Heart right ventricle (tissue), 16 donors: Measurements from ENCODE around the gene ZNF710. TPM values are rescaled to one million over a fixed set of nuclear protein-coding genes. Genes with fewer than 3 reads are reported as not detected.

Experiments used
- ATAC-seq, 8 donors: fragments of 200-7000 bp; cut with Tn5 transposase; one replicate each; pipeline ENCODE4 v1.9.1; 2020; ENCODE audit warnings: mild to moderate bottlenecking in 8 of 8, moderate library complexity in 8 of 8, moderate number of reproducible peaks in 1 of 8
- DNase-seq, 2 donors: peaks; one replicate each; pipeline ENCODE4 v3.0.0-alpha.2; 2020
- H3K27ac ChIP-seq, 10 donors: fragments of 200-600 bp; sonication (generic) in 2 of 10; one replicate each; pipeline versions ENCODE4 v1.5.0 to v1.8.0; 2020 to 2022; ENCODE audit warnings: mild to moderate bottlenecking in 3 of 10
- H3K27me3 ChIP-seq, 7 donors: fragments of 200-600 bp; one replicate each; pipeline ENCODE4 v1.8.0; 2021 to 2022; ENCODE audit warnings: mild to moderate bottlenecking in 2 of 7
- H3K36me3 ChIP-seq, 9 donors: fragments of 200-600 bp; sonication (generic) in 1 of 9; one replicate each; pipeline versions ENCODE4 v1.5.0 to v1.8.0; 2020 to 2022; ENCODE audit warnings: mild to moderate bottlenecking in 2 of 9
- H3K4me1 ChIP-seq, 9 donors: fragments of 200-600 bp; sonication (generic) in 1 of 9; one replicate each; pipeline versions ENCODE4 v1.5.0 to v1.8.0; 2020 to 2022; ENCODE audit warnings: mild to moderate bottlenecking in 4 of 9
- H3K4me3 ChIP-seq, 10 donors: fragments of 200-600 bp; sonication (generic) in 2 of 10; one replicate each; pipeline versions ENCODE4 v1.5.0 to v1.8.0; 2020 to 2022; ENCODE audit warnings: mild to moderate bottlenecking in 7 of 10, moderate library complexity in 2 of 10
- H3K9me3 ChIP-seq, 11 donors: fragments of 200-600 bp in 10 of 11; sonication (generic) in 2 of 11; one replicate each; pipeline versions ENCODE4 v1.5.0 to v1.8.0; 2013 to 2022; ENCODE audit warnings: mild to moderate bottlenecking in 2 of 11, control low read depth in 1 of 11, moderate library complexity in 1 of 11
- WGBS, 2 donors: extraction: QIAGEN DNeasy Blood & Tissue Kit; methylation state at CpG; one replicate each; pipeline ENCODE4 v1.1.7; 2013; ENCODE audit warnings: inconsistent platforms in 1 of 2; 5-methylcytosine and 5-hydroxymethylcytosine counted together
- intact Hi-C, 10 donors: fragments of 100-400 bp; cut with DNase I; formaldehyde crosslinking; loops; one replicate each; pipeline versions ENCODE4 v1.11.1 to v1.14.2; 2022
- polyA plus RNA-seq, 2 donors: library from polyadenylated mRNA; stranded (reverse); fragments of 200-250 nt; gene quantifications; one replicate each; pipeline ENCODE4 v1.2.3, GENCODE V29; 2013
- total RNA-seq, 10 donors: library from RNA; stranded (reverse); fragmentation: NEBNext Ultra II Directional in 3 of 10; extraction: Animal tissue kit (Norgen Biotek cat#: 25700) in 3 of 10; gene quantifications; one replicate each; pipeline versions ENCODE4 v1.2.1 to v1.2.4, GENCODE V29; 2021 to 2023
- TF ChIP-seq, protein P1 (sequence below), 9 donors: fragments of 200-600 bp; sonication (generic) in 2 of 9; IDR thresholded peaks; one replicate each; pipeline versions ENCODE4 v1.5.0 to v1.8.0; 2021 to 2022; ENCODE audit warnings: antibody characterized with exemption in 9 of 9, mild to moderate bottlenecking in 5 of 9, moderate library complexity in 1 of 9
- donor health status: Arrhythmogenic right ventricular cardiomyopathy.
- donor health status: ischemic (EF 13 %, LVEDD 7.1; RV severe dilation, severe dysfunction).
- donor health status: healthy with polysubstance abuse.
- donor health status: DM: no; HTN: yes; CAD: no.
- donor health status: DM: no; HTN: no; CAD: no.
- donor health status: ischemic (EF 25% LVEDD 6.9; RV normal size, moderate dysfunction).
- donor health status: ischemic (EF 25% LVEDD 5.7; RV mildly dilated, moderate dysfunction).
- donor health status: healthy.
- donor health status: DM: yes; HTN: yes; CAD: no.
- donor health status: Ischemic cardiomyopathy.
- donor health status: ischemic (EF 35%, LVEDD 5.7; RV mildly dilated, moderate dysfunction).
- donor health status: nonischemic (EF 11% LVEDD 7.7; RV severe dilation, severe dysfunction).
- donor health status: DM: yes; HTN: yes; CAD: no.
- donor health status: PGD.
- donor health status: ischemic (EF 29% LVEDD 5.4; RV normal size, mild dysfunction).
- donor health status: nonischemic (EF 23%, LVEDD 6.1; RV moderate dilation, normal function).

Gene ZNF710
- total and polyA plus RNA-seq, 12 donors, result 2.8 to 19.8 (median 3.9) TPM

GRCh38 chr15:90024406-90024805 is 23.3 kb downstream of the ZNF710 start:
- H3K36me3 ChIP-seq, result no peaks in the 10 kb centered on the region
- H3K9me3 ChIP-seq, result peaks cover 0 to 8% (median 0%) of the 10 kb centered on the region in 11 donors
- ATAC-seq, result no peak
- no peak overlapping the region for H3K4me3 ChIP-seq
- TF ChIP-seq, protein P1, sequence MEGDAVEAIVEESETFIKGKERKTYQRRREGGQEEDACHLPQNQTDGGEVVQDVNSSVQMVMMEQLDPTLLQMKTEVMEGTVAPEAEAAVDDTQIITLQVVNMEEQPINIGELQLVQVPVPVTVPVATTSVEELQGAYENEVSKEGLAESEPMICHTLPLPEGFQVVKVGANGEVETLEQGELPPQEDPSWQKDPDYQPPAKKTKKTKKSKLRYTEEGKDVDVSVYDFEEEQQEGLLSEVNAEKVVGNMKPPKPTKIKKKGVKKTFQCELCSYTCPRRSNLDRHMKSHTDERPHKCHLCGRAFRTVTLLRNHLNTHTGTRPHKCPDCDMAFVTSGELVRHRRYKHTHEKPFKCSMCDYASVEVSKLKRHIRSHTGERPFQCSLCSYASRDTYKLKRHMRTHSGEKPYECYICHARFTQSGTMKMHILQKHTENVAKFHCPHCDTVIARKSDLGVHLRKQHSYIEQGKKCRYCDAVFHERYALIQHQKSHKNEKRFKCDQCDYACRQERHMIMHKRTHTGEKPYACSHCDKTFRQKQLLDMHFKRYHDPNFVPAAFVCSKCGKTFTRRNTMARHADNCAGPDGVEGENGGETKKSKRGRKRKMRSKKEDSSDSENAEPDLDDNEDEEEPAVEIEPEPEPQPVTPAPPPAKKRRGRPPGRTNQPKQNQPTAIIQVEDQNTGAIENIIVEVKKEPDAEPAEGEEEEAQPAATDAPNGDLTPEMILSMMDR (IDR thresholded peaks at IDR 0.05), result no peak
- H3K27me3 ChIP-seq, result no peaks in the 10 kb centered on the region
- DNase-seq, result no peak
- WGBS, 2 donors, result 94 to 100% methylated on average over 4 of the region's 4 CpGs
- H3K4me1 ChIP-seq, result peaks cover 0 to 42% (median 16%) of the 10 kb centered on the region in 9 donors
- H3K27ac ChIP-seq, result no peak overlapping the region
- intact Hi-C loops, result no loop called here

GRCh38 chr15:90025489-90026033 is 24.4 kb downstream of the ZNF710 start:
- H3K36me3 ChIP-seq, result no peaks in the 10 kb centered on the region
- intact Hi-C loops, result no loop called here
- TF ChIP-seq, protein P1 (IDR thresholded peaks at IDR 0.05), result no peak
- H3K27ac ChIP-seq, result no peak overlapping the region
- ATAC-seq (no peak), DNase-seq (no peak)
- H3K4me3 ChIP-seq, result no peak overlapping the region
- peaks cover 0 to 41% (median 11%) of the 10 kb centered on the region in 9 donors for H3K4me1 ChIP-seq
- no peaks in the 10 kb centered on the region for H3K27me3 ChIP-seq
- H3K9me3 ChIP-seq, result peaks cover 0 to 8% (median 0%) of the 10 kb centered on the region in 11 donors
- WGBS, 2 donors, result 93 to 96% methylated on average over 2 of the region's 2 CpGs

- TF ChIP-seq, protein P1 (IDR thresholded peaks at IDR 0.05), result no peak
- H3K4me3 ChIP-seq, result no peak overlapping the region
- no peaks in the 10 kb centered on the region for H3K27me3 ChIP-seq
- peaks cover 0 to 60% (median 23%) of the 10 kb centered on the region in 9 donors for H3K4me1 ChIP-seq
- ATAC-seq (no peak), DNase-seq (no peak)
- H3K27ac ChIP-seq, result no peak overlapping the region
- no peaks in the 10 kb centered on the region for H3K36me3 ChIP-seq
- intact Hi-C loops, result no loop called here
- peaks cover 0 to 8% (median 0%) of the 10 kb centered on the region in 11 donors for H3K9me3 ChIP-seq
- WGBS, 2 donors, result 95% methylated on average over 5 of the region's 5 CpGs
These were observed 27.3 kb downstream of the ZNF710 start for GRCh38 chr15:90028376-90028944.

DNA sequence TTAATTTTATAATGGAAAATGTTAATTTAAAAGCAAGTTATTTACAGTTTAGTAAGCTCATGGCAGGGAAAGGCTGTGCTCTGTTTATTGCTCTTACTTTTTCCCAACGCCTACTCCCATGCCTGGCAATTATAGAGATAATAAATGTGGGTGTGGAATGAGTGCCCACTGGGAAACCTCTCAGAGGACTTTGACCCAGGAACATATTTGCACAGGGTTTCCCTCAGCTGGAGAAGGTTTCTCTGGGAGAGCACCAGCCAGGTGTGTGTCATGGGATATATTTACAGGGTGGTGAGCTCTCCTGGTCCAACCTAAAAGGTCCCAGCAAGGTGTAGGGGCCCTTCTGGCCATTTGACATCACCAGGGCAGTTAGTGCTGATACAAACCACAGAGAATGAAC is 27.9 kb downstream of the ZNF710 start:
- H3K36me3 ChIP-seq, result no peaks in the 10 kb centered on the region
- intact Hi-C loops, result no loop called here
- 86 to 87% methylated on average over 1 of the region's 1 CpG for WGBS, 2 donors
- H3K4me3 ChIP-seq, result no peak overlapping the region
- peaks cover 0 to 8% (median 0%) of the 10 kb centered on the region in 11 donors for H3K9me3 ChIP-seq
- no peak for DNase-seq
- H3K27me3 ChIP-seq, result no peaks in the 10 kb centered on the region
- TF ChIP-seq, protein P1 (IDR thresholded peaks at IDR 0.05), result no peak
- H3K27ac ChIP-seq, result no peak overlapping the region
- ATAC-seq, result no peak
- H3K4me1 ChIP-seq, result peaks cover 4 to 65% (median 28%) of the 10 kb centered on the region in 9 donors
